HUDEP-2 (cell line): ENCODE results near the gene PEF1.
A peak's percentile ranks its signal among the peaks of the same experiment; 100 is the strongest.

Experiments
- DNase-seq, 76 experiments: peaks; one replicate each; lab custom pipeline; 2025; ENCODE audit not compliant: unreplicated experiment in 76 of 76; lab: John Stamatoyannopoulos, UW

PEF1 gene

GRCh38 chr1:31617218-31617915 lies 27.3 kb downstream of the PEF1 start, which contains the start of gene HCRTR1:
Gene HCRTR1, plus strand, starts transcription at chr1:31617689. Its CDS starts 1,504 bp downstream, at chr1:31619193.
- DNase-seq, result no peak

- DNase-seq, result no peak
These were observed 28.7 kb downstream of the PEF1 start for GRCh38 chr1:31615939-31616338.

GRCh38 chr1:31615414-31615813 lies 29.3 kb downstream of the PEF1 start:
- DNase-seq, result no peak

GRCh38 chr1:31614414-31615005 lies 30.2 kb downstream of the PEF1 start:
- DNase-seq, result no peak

- no peak for DNase-seq
These were observed 35.1 kb downstream of the PEF1 start for GRCh38 chr1:31609514-31610118.

GRCh38 chr1:31607360-31607759 lies 37.3 kb downstream of the PEF1 start:
- no peak for DNase-seq

GRCh38 chr1:31605908-31606427 lies 38.7 kb downstream of the PEF1 start:
- no peak for DNase-seq

- no peak for DNase-seq
These were observed 42.6 kb downstream of the PEF1 start for GRCh38 chr1:31602081-31602480.

- DNase-seq, result no peak
These were observed 44.0 kb downstream of the PEF1 start for GRCh38 chr1:31600641-31601040.

GRCh38 chr1:31598980-31599379 lies 45.7 kb downstream of the PEF1 start:
- no peak for DNase-seq

- no peak for DNase-seq
These were observed 48.0 kb downstream of the PEF1 start for GRCh38 chr1:31596737-31597097.

GRCh38 chr1:31595836-31596736 lies 48.6 kb downstream of the PEF1 start:
- DNase-seq, result no peak

- peak in 48 of 76 experiments; percentile 3 to 68 (median 33) for DNase-seq
These were observed 50.7 kb downstream of the PEF1 start for GRCh38 chr1:31593770-31594632.

- no peak for DNase-seq
These were observed 51.5 kb downstream of the PEF1 start for GRCh38 chr1:31593136-31593665.

GRCh38 chr1:31592132-31592531 lies 52.5 kb downstream of the PEF1 start:
- DNase-seq, result no peak

- DNase-seq, result no peak
These were observed 53.1 kb downstream of the PEF1 start for GRCh38 chr1:31591425-31592093.

GRCh38 chr1:31588751-31589515 lies 55.7 kb downstream of the PEF1 start:
- no peak for DNase-seq

GRCh38 chr1:31587720-31588423 lies 56.8 kb downstream of the PEF1 start:
- DNase-seq, result peak in 48 of 76 experiments; percentile 3 to 56 (median 27)
